ENCODE measurements around the gene USP34.
"Not testable (repeated sequence)": the region's sequence is repeated elsewhere in the genome, so short reads cannot be mapped to it uniquely, and the experiment has no call there.

USP34 gene

GRCh38 chr2:61470965-61471904 lies at the start of gene USP34:
Gene USP34, minus strand, starts transcription at chr2:61471087. Its CDS starts 395 bp downstream, at chr2:61470692.
- peak; percentile 71 to 83 for DNase-seq

- no peak for DNase-seq
Measured at GRCh38 chr2:61520261-61520660, 49.4 kb upstream of the USP34 start.

- DNase-seq = no peak
Measured at GRCh38 chr2:61512768-61513398, 42.0 kb upstream of the USP34 start.

GRCh38 chr2:61510674-61511671 lies 40.1 kb upstream of the USP34 start:
- DNase-seq = no peak

GRCh38 chr2:61504949-61505348 lies 34.1 kb upstream of the USP34 start:
- DNase-seq = no peak

- no peak for DNase-seq
Measured at GRCh38 chr2:61499060-61499459, 28.2 kb upstream of the USP34 start.

- DNase-seq = no peak
Measured at GRCh38 chr2:61493523-61493942, 22.6 kb upstream of the USP34 start.

GRCh38 chr2:61492476-61492875 lies 21.6 kb upstream of the USP34 start:
- DNase-seq = no peak

GRCh38 chr2:61485281-61485680 lies 14.4 kb upstream of the USP34 start:
- DNase-seq = no peak

GRCh38 chr2:61478086-61478485 lies 7.2 kb upstream of the USP34 start:
- DNase-seq = no peak

GRCh38 chr2:61476929-61477589 lies 6.2 kb upstream of the USP34 start:
- not testable (repeated sequence) for DNase-seq

- no peak for DNase-seq
Measured at GRCh38 chr2:61471905-61472805, 1.3 kb upstream of the USP34 start.

- no peak for DNase-seq
Measured at GRCh38 chr2:61470122-61470951, 550 bp downstream of the USP34 start.

GRCh38 chr2:61469424-61470121 lies 1.3 kb downstream of the USP34 start:
- DNase-seq = no peak

- DNase-seq = not testable (repeated sequence)
Measured at GRCh38 chr2:61468231-61468630, 2.7 kb downstream of the USP34 start.

GRCh38 chr2:61465045-61465444 lies 5.8 kb downstream of the USP34 start:
- DNase-seq = no peak

- no peak for DNase-seq
Measured at GRCh38 chr2:61463769-61464475, 7.0 kb downstream of the USP34 start.

GRCh38 chr2:61461404-61461803 lies 9.5 kb downstream of the USP34 start:
- DNase-seq = no peak

GRCh38 chr2:61460163-61460562 lies 10.7 kb downstream of the USP34 start:
- DNase-seq = no peak

Data from cerebellar nuclear complex (tissue), 1 donor.